Erythroblast (primary cell): ENCODE results near the gene VPS11.

ENCODE experiments used
- DNase-seq, 2 experiments: peaks; one replicate each; lab custom pipeline; 2025; lab: John Stamatoyannopoulos, UW
- GATA1 ChIP-seq: IDR thresholded peaks from 2 replicates; pipeline ENCODE4 v1.6.1; 2011; ENCODE audit warnings: low read depth, mild to moderate bottlenecking, control low read depth, low read length, moderate library complexity
- POLR2A ChIP-seq: IDR thresholded peaks from 2 replicates; pipeline ENCODE4 v1.6.1; 2011; ENCODE audit warnings: mild to moderate bottlenecking, low read length

The VPS11 gene

GRCh38 chr11:119081682-119082260 lies 14.2 kb downstream of the VPS11 start:
- TF ChIP-seq POLR2A (no peak), GATA1 (no peak)
- no peak for DNase-seq

- DNase-seq, result peak; percentile 97
- TF ChIP-seq POLR2A, result peak; percentile 87
- no peak for TF ChIP-seq GATA1
Measured at GRCh38 chr11:119084663-119085436, 17.2 kb downstream of the VPS11 start, which contains the start of gene HMBS. TSS of gene HMBS (plus strand) at chr11:119084881. CDS start at chr11:119085034, 153 bp downstream.

GRCh38 chr11:119085437-119085847 lies 17.8 kb downstream of the VPS11 start:
- peak; percentile 42 for TF ChIP-seq POLR2A
- peak; percentile 90 for TF ChIP-seq GATA1
- peak; percentile 93 to 96 for DNase-seq

GRCh38 chr11:119087123-119087522 lies 19.5 kb downstream of the VPS11 start:
- TF ChIP-seq GATA1 (no peak), POLR2A (no peak)
- DNase-seq, result peak in 1 of 2 experiments; percentile 76

- peak; percentile 98 to 100 for DNase-seq
- TF ChIP-seq POLR2A, result peak; percentile 100
- peak; percentile 94 for TF ChIP-seq GATA1
Measured at GRCh38 chr11:119087747-119088241, 20.2 kb downstream of the VPS11 start.

GRCh38 chr11:119088406-119088805 lies 20.8 kb downstream of the VPS11 start:
- TF ChIP-seq POLR2A, result no peak
- DNase-seq, result peak in 1 of 2 experiments; percentile 66

- no peak for TF ChIP-seq POLR2A
- peak in 1 of 2 experiments; percentile 65 for DNase-seq
Measured at GRCh38 chr11:119089319-119089718, 21.7 kb downstream of the VPS11 start.

GRCh38 chr11:119091178-119091577 lies 23.6 kb downstream of the VPS11 start:
- TF ChIP-seq GATA1, result no peak
- no peak for TF ChIP-seq POLR2A
- DNase-seq, result peak in 1 of 2 experiments; percentile 58

- peak; percentile 59 to 65 for DNase-seq
- TF ChIP-seq GATA1 (no peak), POLR2A (peak; percentile 21)
Measured at GRCh38 chr11:119091966-119092879, 24.6 kb downstream of the VPS11 start.

GRCh38 chr11:119092880-119093842 lies 25.5 kb downstream of the VPS11 start:
- TF ChIP-seq GATA1 (no peak), POLR2A (peak; percentile 21)
- peak; percentile 64 to 73 for DNase-seq

- TF ChIP-seq POLR2A, result peak; percentile 87
- no peak for TF ChIP-seq GATA1
- DNase-seq, result peak; percentile 74 to 85
Measured at GRCh38 chr11:119093942-119094815, 26.6 kb downstream of the VPS11 start.

GRCh38 chr11:119094816-119095065 lies 27.1 kb downstream of the VPS11 start:
- TF ChIP-seq POLR2A (no peak), GATA1 (no peak)
- peak in 1 of 2 experiments; percentile 93 for DNase-seq
